ENCODE data around the gene TIAM2.

- TF ChIP-seq, protein P1, sequence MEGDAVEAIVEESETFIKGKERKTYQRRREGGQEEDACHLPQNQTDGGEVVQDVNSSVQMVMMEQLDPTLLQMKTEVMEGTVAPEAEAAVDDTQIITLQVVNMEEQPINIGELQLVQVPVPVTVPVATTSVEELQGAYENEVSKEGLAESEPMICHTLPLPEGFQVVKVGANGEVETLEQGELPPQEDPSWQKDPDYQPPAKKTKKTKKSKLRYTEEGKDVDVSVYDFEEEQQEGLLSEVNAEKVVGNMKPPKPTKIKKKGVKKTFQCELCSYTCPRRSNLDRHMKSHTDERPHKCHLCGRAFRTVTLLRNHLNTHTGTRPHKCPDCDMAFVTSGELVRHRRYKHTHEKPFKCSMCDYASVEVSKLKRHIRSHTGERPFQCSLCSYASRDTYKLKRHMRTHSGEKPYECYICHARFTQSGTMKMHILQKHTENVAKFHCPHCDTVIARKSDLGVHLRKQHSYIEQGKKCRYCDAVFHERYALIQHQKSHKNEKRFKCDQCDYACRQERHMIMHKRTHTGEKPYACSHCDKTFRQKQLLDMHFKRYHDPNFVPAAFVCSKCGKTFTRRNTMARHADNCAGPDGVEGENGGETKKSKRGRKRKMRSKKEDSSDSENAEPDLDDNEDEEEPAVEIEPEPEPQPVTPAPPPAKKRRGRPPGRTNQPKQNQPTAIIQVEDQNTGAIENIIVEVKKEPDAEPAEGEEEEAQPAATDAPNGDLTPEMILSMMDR (IDR thresholded peaks at IDR 0.05; ENCODE audit: insufficient read depth, low read length) = no peak
- TF ChIP-seq REST (IDR thresholded peaks at IDR 0.05; ENCODE audit: insufficient replicate concordance, low read depth) = no peak
- TF ChIP-seq POLR2AphosphoS5 (IDR thresholded peaks at IDR 0.05; ENCODE audit: low read depth) = no peak
- TF ChIP-seq GABPA (IDR thresholded peaks at IDR 0.05; ENCODE audit: low read depth) = no peak
- no peak for TF ChIP-seq SPI1 (IDR thresholded peaks at IDR 0.05; ENCODE audit: borderline replicate concordance, low read depth)
These were observed 251.7 kb downstream of the TIAM2 start for GRCh38 chr6:155246825-155247224.
